ENCODE measurements around the gene ZNF41.
"Not testable (repeated sequence)": the region's sequence is repeated elsewhere in the genome, so short reads cannot be mapped to it uniquely, and the experiment has no call there.

The ZNF41 gene

DNA sequence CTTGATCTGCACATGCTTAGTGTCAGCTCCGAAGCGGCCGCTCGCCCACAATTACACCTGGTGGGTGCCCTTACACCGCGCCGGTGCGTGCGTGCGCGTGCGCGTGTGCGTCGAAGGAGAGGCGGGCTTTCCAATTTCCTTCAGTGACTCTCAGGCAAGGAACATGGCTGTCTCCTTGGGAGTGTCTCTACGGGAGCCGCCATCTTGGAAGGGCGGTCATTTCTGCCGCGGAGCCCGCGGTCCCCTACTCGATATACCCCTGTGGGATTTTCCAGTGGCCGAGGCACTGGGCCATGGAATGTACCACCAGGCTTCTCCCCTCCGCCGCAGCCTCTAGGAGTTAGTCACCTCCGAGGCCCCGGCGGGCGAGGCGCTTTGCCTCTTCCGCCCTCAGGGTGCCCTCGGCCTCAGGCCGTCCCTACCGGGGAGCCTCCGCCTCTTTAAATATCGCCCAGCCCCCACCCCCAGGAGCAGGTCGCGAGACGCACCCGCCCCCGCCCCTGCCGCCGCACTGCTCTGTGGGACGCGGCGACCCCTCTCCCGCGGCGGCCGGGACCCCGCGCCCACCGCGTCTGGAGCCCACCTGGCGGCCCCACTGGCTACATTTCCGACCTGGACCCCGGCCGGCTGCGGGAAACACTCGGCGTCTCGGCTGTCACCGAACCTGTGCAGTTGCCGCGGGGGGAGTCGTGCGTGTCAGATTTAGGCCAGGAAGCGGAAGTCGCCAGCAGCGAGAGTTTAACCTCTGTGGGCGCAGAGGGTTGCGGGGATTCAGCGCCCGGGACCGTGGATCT is at the start of gene ZNF41:
Gene ZNF41 (minus strand): TSS at position 711 of the 794 bp plus-strand sequence. CDS start 15,741 bp downstream, outside the sequence.
- DNase-seq (ENCODE audit: low spot score), result peak; percentile 84

DNA sequence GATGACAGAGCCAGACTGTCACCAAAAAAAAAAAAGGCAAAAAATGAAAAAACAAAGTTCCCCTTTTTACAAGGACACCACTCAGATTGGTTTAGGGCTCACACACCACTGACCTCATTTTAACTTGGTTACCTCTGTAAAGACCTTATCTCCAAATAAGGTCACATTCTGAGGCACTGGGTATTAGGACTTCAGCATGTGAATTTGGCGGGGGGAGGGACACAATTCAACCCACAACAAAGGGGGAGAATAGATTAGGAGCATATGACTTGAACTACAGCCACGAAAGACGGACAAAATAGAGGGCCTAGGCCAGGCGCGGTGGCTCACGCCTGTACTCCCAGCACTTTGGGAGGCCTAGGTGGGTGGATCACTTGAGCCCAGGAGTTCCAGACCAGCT is 47.0 kb upstream of the ZNF41 start:
- DNase-seq (ENCODE audit: low spot score), result no peak

DNA sequence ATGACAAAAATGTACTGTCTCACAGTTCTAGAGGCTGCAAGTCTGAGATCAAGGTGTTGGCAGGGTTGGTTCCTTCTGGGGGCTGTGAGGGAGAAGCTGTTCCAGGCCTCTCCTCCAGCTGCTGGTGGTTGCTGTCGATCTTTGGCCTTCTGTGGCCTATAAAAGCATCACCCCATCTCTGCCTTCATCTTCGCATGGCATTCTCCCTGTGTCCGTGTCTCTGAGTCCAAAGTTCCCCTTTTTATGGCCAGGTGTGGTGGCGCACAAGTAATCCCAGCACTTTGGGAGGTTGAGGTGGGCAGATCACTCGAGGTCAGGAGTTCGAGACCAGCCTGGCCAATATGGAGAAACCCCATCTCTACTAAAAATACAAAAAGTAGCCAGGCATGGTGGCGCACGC is 46.5 kb upstream of the ZNF41 start:
- no peak for DNase-seq (ENCODE audit: low spot score)

DNA sequence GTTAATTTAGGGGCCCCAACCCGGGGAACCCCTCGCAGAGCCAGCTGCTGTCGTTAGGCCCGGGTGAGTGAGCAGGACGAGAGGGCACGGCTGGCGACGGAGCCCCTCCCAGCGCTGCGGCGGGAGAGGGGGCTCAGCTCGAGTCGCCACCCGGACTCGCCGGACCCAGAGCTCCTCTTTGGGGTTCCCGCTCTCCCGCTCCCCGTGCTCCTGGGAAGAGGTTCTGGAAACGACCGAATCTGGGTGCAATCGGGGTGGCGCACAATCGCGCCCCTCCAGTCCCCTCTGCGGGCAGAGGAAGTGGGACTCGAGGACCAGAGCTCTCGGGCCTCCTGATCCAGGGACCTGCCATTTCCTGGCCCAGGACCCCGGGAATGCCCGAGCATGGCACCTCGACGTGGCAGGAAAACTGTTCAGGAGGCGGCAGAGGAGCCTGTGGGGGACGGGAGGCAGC is 40.7 kb upstream of the ZNF41 start:
- DNase-seq (ENCODE audit: low spot score), result peak; percentile 25

DNA sequence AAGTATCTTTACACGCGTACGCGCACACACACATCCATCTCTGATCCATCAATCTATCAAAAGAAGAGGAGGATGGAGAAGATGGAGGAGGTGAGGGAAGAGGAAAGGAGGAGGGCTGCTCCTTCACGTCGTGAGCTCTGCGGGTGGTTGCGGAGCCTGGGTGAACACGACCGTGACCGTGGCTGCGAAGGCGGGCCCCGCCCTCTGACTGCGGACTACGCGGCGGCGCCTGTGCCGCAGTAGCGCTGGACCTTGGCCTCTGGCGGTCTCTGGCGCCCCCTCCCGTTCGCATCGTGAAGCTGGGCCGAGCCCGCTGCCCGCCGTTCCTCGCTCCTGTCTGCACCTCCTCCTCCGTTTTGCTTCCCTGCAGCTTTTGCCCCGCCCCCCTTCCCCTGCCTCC is 40.3 kb upstream of the ZNF41 start:
- DNase-seq (ENCODE audit: low spot score), result peak; percentile 85

DNA sequence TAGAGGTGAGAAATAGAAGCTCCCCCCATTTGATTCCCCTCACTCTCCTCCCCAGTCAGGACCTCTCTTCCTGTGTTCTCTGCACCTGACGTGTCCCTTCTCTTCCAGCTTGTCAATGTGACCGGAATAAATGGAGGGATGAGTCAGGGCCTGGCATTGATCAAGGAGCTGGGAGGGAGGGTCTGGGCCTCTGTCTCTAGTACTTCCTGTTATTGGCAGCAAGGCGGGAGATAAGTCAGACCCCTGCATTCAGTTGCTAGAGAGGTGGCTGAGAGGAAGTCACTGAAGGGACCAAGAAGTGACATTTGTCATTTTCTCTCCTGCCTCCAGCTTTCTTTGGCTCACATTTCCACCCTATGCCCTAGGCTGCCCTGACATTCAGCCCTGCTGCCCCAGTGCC is 35.1 kb upstream of the ZNF41 start:
- no peak for DNase-seq (ENCODE audit: low spot score)

DNA sequence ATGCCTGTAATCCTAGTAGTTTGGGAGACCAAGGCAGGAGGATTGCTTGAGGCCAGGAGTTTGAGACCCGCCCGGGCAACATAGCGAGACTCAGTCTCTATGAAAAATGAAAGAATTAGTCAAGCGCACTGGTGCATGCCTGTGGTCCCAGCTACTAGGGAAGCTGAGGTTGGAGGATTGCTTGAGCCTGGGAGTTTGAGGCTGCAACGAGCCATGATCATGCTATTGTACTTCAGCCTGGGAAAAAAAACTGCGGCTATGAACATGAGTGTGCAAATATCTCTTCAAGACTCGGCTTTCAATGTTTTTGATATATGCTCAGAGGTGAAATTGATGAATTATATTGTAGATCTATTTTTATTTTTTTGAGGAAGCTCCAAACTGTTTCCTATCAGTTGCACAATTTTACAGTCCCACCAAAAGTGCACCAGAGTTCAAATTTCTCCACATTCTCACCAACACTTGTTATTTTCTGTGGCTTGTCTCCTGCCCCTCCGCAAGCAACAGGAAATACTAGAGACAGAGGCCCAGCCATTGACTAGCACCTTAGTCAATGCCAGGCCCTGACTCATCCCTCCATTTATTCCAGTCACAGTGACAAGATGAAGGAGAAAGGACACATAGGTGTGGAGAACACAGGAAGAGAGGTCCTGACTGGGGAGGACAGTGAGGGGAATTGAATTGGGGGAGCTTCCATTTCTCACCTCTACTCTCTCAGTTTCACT is 33.1 kb upstream of the ZNF41 start:
- no peak for DNase-seq (ENCODE audit: low spot score)

DNA sequence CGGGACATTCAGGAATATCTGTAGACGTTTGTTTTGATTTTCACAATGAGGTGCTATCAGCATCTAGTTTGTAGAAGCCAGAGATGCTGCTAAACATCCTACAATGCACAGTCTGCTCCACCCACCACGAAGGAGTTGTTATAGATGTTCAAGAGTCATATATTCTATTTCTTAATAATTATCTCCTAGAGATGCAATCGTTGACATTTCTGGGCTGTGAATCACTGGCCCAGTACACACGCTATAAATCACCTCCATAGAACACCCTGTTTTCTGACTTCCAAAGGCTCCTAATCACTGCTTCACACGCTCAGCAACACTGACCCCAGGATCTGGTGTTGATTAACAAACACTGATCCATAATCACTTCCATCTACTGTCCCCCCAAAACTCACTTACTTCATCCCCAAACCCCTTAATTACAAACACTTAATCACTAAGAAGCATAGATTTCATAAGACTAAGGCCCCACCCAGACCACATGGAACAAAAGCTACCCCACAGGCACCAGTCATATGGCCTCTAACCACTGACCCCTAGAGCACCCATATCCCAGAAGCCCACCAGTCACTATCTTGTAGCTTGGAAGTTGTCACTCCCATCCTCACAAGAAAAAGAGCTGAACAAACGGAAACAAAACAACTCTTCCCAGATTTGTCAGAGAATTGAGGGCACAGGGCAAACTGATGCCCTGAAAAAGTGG is 31.7 kb upstream of the ZNF41 start:
- DNase-seq (ENCODE audit: low spot score), result no peak

DNA sequence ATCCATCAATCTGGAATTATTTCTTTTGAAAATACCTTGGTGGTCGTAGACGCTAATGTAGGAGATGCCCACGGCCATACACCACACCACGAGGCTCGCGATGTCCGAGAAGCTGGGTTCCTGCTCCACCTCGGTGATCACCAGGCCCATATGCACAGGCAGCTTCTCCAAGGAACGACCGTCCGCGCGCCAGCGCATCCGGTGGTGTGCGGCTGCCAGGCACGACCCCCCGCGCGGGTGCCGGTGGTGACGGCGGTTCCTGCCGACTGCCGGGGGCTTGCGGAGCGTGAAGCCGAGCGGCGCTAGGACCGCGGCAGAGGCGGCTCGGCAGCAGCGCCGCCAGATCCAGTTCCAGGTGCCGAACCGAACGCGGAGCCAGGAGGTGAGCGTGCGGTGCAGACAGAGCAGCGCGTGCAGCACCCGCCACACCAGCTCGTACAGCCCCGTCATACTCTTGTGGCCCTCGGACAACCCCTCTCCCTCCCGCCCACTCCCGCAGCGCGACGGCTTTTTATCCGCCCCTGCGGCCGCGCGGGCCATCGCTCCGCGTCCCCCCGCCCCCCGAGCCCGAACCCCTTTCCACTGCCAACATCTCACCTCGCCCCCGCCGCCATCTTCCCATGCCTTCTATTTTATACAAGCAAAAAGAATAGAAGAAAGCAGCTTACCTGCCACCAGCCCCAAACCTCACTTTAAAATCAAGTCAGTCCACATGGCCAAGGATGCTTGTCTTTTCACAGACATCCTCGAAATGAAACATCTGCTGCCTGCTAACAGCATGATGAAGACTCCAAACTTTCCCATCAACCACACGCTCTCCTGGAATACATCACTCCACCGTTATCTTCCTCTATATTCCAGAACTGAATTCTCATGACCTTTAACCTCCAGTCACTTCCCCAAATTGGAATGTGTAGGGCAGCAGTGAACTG is 30.3 kb upstream of the ZNF41 start:
- DNase-seq (ENCODE audit: low spot score), result not testable (repeated sequence)

DNA sequence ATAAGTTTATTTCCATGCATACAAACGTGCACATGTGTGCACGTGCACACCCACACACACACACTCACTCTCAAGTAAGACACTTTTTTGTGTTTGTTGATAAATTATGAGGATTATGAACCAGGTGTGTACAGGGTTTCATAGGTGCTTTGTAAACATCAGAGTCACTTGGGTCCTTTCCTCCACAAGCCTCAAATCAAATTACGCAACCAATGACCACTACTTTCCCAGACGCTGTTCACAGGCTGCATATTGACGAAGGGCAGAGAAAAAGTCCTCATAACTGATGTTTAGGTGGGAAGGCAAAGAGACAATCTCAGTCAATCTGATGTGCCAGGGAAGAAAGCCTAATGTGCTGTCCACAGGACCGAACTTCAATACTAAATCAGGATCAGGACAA is 29.4 kb upstream of the ZNF41 start:
- not testable (repeated sequence) for DNase-seq (ENCODE audit: low spot score)

DNA sequence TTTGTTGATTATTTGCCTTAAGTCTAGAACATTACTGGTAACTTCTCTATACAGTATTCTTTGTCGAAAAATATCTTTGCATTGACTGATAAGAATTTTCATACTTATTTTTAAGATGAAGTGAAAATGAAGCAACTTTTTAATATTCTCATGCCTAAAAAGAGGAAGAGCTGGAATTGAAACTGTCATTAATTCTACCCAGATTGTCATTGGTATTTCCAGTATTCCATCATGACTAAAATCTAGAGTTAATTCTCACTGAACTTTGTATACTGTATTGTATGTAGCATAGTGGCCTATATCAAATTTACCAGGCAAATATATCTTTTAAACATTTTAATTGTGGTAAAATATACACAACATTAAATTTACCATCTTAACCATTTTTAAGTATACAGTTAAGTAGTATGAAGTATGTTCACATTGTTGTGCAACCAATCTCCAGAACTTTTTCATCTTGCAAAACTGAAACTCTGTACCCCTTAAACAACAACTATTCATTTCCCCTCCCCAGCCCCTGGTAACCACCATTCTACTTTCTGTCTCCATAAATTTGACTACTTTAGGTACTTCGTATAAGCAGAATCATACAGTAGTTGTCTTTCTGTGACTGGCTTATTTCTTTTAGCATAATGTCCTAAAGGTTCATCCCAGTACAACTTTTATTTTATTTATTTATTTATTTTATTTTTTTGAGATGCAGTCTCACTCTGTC is 24.3 kb upstream of the ZNF41 start:
- DNase-seq (ENCODE audit: low spot score), result no peak

DNA sequence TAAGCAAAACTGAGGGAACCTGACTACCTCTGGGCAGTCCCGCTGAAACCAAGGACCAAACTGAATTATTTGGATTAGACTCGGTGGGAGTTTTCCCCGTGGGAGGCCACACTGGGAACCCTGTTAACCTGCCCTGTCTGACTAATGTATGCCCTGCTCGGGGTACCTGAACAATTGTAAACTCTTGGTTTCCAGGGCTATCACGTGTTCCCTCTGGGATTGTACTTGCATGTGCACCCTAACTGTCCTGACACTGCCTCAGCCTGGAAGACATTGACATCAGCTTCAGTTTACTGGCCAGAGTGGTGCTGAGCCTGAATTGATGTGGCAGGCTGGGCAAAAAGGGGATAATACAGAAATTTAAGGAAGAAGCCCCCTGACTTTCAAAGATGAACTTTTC is 20.1 kb upstream of the ZNF41 start:
- DNase-seq (ENCODE audit: low spot score), result no peak

DNA sequence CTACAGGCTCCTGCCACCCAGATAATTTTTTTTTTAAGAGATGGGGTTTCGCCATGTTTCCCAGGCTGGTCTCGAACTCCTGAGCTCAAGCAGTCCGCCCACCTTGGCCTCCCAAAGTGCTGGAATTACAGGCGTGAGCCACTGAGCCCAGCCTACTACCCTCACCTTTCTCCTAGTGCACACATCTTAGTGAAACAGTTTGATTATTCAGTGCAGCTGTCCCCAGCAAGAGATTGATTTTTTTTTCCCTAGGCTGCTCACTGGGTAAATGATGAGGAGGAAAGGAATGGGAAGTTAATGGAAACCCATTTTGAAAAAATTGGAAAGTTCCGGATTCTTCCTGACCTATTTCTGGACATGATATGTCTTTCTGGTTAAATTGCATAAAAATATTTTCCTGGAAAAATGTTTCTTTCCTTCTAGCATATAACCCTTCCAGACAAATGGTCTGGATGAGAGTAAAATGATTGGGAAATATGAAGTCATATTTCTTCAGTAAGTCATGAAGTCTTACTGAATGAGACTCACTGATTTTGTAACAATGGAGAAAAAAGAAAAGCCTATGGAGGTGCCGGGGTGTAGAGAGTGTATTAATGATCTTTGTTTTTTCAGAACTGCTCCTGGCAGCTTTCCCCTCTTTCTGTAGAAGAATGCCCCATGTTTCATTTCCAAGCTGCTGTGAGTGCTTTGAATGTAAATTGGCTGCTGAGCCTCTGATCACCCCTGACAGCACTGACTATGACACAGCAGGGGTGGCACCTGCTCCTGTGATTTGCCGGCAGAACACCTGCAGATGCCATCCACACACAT is 19.5 kb upstream of the ZNF41 start:
- no peak for DNase-seq (ENCODE audit: low spot score)

DNA sequence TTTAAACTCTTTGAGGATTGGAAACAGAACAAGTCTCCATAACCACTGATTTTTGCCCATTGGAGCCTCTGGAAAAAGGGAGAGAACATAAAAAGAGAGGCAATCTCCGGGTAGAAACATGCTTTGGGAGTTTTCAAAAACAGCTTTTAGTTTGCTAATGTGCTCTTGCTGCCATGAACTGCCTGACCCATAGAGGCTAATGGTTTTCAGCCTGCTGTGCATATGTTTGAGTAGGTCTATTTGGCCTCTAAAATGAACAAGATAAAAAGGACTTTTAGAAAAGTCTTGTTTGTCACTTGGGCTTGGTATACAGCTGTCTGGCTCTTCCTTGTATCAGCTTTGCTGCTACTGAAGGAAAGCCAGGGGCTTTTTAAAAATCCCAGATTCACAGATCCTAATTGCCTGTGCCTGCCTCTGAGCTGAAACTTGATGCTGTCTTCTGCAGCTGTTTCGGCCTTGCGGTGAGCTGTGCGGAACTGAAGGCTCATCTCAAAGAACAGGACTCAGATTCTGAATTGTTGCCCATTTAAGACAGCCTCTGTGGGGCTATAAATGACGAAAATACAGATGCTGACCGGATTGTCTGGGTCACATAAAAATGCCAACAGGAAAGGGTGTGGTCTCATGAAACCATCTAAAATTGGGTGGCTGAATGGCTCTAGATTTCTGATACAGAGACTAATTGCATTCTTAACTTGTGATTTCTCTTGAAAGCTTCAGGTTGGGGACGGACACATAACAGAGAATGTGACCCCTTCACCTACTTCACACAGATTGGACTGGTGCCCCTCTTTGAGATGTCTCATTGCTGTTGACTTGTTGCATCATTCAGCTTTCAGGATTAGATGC is 18.4 kb upstream of the ZNF41 start:
- DNase-seq (ENCODE audit: low spot score), result no peak

DNA sequence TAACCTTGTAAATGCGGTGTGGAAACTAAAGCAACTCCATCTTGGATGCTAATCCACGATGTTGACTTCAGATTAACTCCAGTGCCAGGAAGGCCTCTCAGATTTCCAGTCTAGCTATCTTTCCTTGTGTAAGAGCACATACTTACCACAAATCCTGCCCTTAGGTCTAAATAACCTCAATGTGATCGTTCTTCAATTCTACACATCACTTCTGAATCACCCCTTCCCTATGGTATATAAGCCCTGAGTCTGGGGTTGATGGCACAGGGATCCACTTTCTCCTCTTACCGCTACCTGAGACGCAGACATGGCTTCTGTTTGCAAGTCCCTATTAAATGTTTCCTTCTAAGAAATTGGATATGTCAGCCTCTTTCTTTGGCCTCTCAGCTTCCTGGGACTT is 17.5 kb upstream of the ZNF41 start:
- no peak for DNase-seq (ENCODE audit: low spot score)

DNA sequence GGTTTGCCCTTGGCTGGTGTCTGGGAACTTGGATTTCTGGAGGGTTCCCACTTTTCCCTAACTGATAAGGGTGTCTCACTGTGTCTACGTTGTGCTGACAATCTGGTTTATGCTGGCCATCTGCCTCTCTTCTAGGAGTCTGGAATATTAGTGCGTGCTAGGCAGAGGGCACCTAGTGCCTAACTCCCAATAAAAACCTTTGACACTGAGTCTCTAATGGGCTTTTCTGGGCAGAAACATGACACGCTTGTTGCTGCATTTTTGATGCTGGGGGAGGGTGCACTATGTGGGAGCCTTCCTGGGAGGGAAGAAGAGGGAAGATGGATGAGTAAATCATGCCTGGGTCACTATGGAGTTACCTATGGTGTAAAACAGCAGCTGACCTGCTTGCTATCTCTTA is 16.3 kb upstream of the ZNF41 start:
- DNase-seq (ENCODE audit: low spot score), result no peak

DNA sequence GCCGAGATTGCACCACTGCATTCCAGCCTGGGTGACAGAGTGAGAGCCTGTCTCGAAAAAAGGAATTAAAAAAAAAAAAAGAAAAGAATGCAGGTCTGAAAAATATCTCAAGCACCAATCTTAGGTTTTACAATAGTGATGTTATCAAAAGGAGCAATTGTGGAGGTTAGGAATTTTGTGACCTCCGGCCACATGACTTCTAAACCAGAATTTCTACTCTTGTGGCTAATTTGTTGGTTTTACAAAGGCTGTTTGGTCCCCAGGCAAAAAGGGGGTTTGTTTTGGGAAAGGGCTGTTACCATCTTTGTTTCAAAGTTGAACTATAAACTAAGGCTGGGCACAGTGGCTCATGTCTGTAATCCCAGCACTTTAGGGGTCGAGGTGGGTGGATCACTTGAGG is 15.4 kb upstream of the ZNF41 start:
- no peak for DNase-seq (ENCODE audit: low spot score)

DNA sequence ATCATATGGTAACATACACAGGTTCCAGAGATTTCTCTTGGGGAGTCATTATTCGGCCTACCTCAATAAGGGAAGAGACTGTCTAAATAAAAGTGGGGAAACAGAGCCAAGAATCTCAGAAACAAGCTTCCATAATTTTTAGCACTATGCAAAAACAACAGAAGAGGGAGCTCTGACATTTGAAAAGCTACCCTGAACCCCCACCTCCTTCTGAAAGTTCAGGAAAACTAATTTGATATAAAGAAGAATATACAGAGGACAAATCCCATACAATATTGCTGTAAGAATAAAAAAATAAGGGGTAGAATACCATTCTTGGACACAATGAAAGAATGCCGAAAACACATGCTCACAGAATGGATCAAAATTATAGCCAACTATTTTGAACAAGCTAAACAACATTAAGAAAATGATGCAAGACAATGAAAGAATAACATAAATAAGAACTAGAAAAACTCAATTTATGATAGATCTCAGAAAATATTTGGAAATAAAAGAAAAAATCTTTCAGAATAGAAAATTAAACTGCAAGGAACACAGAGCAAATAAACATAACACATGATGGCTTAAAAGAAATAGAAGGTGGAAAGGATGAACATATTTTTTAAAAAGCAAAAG is 14.4 kb upstream of the ZNF41 start:
- no peak for DNase-seq (ENCODE audit: low spot score)

DNA sequence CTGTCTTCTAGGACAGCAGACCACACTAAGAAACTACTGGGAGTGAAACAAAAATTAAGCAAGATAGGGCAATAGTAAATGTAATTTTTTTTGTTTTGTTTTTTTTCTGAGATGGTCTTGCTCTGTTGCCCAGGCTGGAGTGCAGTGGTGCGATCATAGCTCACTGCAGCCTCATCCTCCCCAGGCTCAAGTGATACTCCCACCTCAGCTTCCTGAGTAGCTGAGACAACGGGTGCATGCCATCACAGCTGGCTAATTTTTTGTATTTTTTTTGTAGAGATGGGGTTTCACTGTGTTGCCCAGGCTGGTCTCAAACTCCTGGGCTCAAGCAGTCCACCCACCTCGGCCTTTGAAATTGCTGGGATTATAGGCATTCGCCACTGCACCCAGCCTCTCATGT is 9.1 kb upstream of the ZNF41 start:
- DNase-seq (ENCODE audit: low spot score), result not testable (repeated sequence)

Data from iPS-NIHi11 (cell line).